Neural cell (in vitro differentiated cells): Measurements from ENCODE around the gene KRTAP19-6. TPM values are rescaled to one million over a fixed set of nuclear protein-coding genes. Genes with fewer than 3 reads are reported as not detected.

Experiments
- H2AFZ ChIP-seq: fragments of 200-600, 300-800 bp; sonication (generic), shearing (Covaris generic); 2 replicates; pipeline ENCODE4 v1.6.0; 2014; ENCODE audit warnings: low read depth, mild to moderate bottlenecking, antibody characterized with exemption, low read length, moderate library complexity
- H3F3A ChIP-seq: fragments of 200-600 bp; shearing (Covaris generic); 2 replicates; pipeline ENCODE4 v1.6.1; 2016; ENCODE audit warnings: mild to moderate bottlenecking, moderate library complexity, mixed read lengths, antibody characterized with exemption, low read length; ENCODE audit not compliant: insufficient read depth, poor library complexity, severe bottlenecking
- H3K27ac ChIP-seq: fragments of 200-600, 300-800 bp; sonication (generic), shearing (Covaris generic); 2 replicates; pipeline ENCODE4 v1.5.1; 2014; ENCODE audit warnings: mild to moderate bottlenecking, low read length, moderate library complexity
- H3K27me3 ChIP-seq: fragments of 300-800, 200-600 bp; sonication (generic), shearing (Covaris generic); 2 replicates; pipeline ENCODE4 v1.6.0; 2014; ENCODE audit warnings: mild to moderate bottlenecking, low read depth, low read length, moderate library complexity; ENCODE audit not compliant: insufficient read depth
- H3K36me3 ChIP-seq: fragments of 300-800, 200-600 bp; sonication (generic), shearing (Covaris generic); 2 replicates; pipeline ENCODE4 v1.5.1; 2014; ENCODE audit warnings: mild to moderate bottlenecking, antibody characterized with exemption, low read length, moderate library complexity; ENCODE audit not compliant: insufficient read depth
- H3K4me2 ChIP-seq: fragments of 300-800, 200-600 bp; sonication (generic), shearing (Covaris generic); 2 replicates; pipeline ENCODE4 v1.6.0; 2014; ENCODE audit warnings: mild to moderate bottlenecking, low read length
- H3K4me3 ChIP-seq: fragments of 300-800, 200-600 bp; sonication (generic), shearing (Covaris generic); 2 replicates; pipeline ENCODE4 v1.5.1; 2014; ENCODE audit warnings: mild to moderate bottlenecking, low read length, moderate library complexity
- H3K79me2 ChIP-seq: fragments of 200-600 bp; shearing (Covaris generic); replicated peaks from 2 replicates; pipeline ENCODE4 v1.6.0; 2014; ENCODE audit warnings: mild to moderate bottlenecking, low read length, moderate library complexity; ENCODE audit not compliant: insufficient read depth
- H3K9ac ChIP-seq: fragments of 300-800, 200-600 bp; sonication (generic), shearing (Covaris generic); 2 replicates; pipeline ENCODE4 v1.6.1; 2016; ENCODE audit warnings: mild to moderate bottlenecking, low read length, mixed read lengths
- H3K9me2 ChIP-seq: fragments of 200-600 bp; shearing (Covaris generic); 2 replicates; pipeline ENCODE4 v1.6.1; 2016; ENCODE audit warnings: mild to moderate bottlenecking, low read length, mixed read lengths; ENCODE audit not compliant: insufficient read depth
- H3K9me3 ChIP-seq: fragments of 200-600, 300-800 bp; sonication (generic), shearing (Covaris generic); 2 replicates; pipeline ENCODE4 v1.6.1; 2016; ENCODE audit warnings: mild to moderate bottlenecking, mixed run types, low read length, moderate library complexity, mixed read lengths
- H4K20me1 ChIP-seq: fragments of 200-600 bp; shearing (Covaris generic); 2 replicates; pipeline ENCODE4 v1.6.1; 2016; ENCODE audit warnings: mild to moderate bottlenecking, mixed run types; ENCODE audit not compliant: insufficient read depth
- EP300 ChIP-seq: fragments of 450-650 bp; conservative IDR thresholded peaks from 2 replicates; pipeline ENCODE4 v1.6.1; 2014; ENCODE audit warnings: antibody characterized with exemption, mild to moderate bottlenecking, moderate library complexity; ENCODE audit not compliant: poor library complexity, severe bottlenecking
- EZH2 ChIP-seq: fragments of 200-600, 300-800 bp; shearing (Covaris generic), sonication (generic); IDR thresholded peaks from 2 replicates; pipeline ENCODE4 v1.6.1; 2014; ENCODE audit warnings: antibody characterized with exemption, low read length, borderline replicate concordance, mild to moderate bottlenecking; ENCODE audit not compliant: insufficient read depth, poor library complexity, severe bottlenecking
- MXI1 ChIP-seq: fragments of 450-650 bp; conservative IDR thresholded peaks from 2 replicates; pipeline ENCODE4 v1.6.1; 2014; ENCODE audit warnings: antibody characterized with exemption, mild to moderate bottlenecking; ENCODE audit not compliant: poor library complexity, severe bottlenecking
- POLR2AphosphoS5 ChIP-seq: IDR thresholded peaks from 2 replicates; pipeline ENCODE4 v1.6.1; 2012
- RAD21 ChIP-seq: fragments of 450-650 bp; conservative IDR thresholded peaks from 2 replicates; pipeline ENCODE4 v1.6.1; 2014; ENCODE audit warnings: antibody characterized with exemption, mild to moderate bottlenecking, moderate library complexity
- SMC3 ChIP-seq: fragments of 450-650 bp; conservative IDR thresholded peaks from 2 replicates; pipeline ENCODE4 v1.6.1; 2014; ENCODE audit warnings: antibody characterized with exemption, mild to moderate bottlenecking, moderate library complexity; ENCODE audit not compliant: poor library complexity
- TAF1 ChIP-seq: IDR thresholded peaks from 2 replicates; pipeline ENCODE4 v1.6.1; 2012; ENCODE audit warnings: low read depth
- polyA plus RNA-seq: library from polyadenylated mRNA; depleted of rRNA; stranded (reverse); fragments of >200 nt; gene quantifications from 2 replicates; pipeline ENCODE4 v1.2.3, GENCODE V29; 2014
- TF ChIP-seq, protein P1 (sequence below): fragments of 450-650 bp; IDR thresholded peaks from 2 replicates; pipeline ENCODE4 v1.5.1; 2014; ENCODE audit warnings: antibody characterized with exemption, mild to moderate bottlenecking, moderate library complexity; ENCODE audit not compliant: poor library complexity, severe bottlenecking
- TF ChIP-seq, protein P2 (sequence below): IDR thresholded peaks from 2 replicates; pipeline ENCODE4 v1.6.1; 2012; ENCODE audit warnings: borderline replicate concordance

KRTAP19-6 gene
- polyA plus RNA-seq, 1 donor from 2014 or later: not detected

DNA sequence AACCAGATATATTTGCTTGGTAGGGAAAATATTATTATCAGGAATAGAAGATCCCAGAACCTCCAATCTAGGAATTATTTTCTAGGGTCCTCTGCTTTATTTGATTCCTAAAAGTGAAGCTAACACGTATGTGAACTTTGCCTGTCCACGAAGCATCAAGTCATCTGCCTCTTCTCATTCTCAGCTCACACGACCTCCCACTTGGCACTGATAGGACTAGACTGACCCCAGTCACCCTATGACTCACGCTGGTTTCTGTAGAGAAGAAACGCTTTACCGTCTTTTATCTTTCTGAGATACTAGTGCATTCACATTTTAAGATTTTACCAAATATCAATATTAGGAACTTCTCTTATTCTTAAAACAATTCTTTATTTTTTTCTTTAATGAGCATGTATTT, 21.4 kb upstream of the KRTAP19-6 start:
- no peak for TF ChIP-seq EZH2
- TF ChIP-seq, protein P1, sequence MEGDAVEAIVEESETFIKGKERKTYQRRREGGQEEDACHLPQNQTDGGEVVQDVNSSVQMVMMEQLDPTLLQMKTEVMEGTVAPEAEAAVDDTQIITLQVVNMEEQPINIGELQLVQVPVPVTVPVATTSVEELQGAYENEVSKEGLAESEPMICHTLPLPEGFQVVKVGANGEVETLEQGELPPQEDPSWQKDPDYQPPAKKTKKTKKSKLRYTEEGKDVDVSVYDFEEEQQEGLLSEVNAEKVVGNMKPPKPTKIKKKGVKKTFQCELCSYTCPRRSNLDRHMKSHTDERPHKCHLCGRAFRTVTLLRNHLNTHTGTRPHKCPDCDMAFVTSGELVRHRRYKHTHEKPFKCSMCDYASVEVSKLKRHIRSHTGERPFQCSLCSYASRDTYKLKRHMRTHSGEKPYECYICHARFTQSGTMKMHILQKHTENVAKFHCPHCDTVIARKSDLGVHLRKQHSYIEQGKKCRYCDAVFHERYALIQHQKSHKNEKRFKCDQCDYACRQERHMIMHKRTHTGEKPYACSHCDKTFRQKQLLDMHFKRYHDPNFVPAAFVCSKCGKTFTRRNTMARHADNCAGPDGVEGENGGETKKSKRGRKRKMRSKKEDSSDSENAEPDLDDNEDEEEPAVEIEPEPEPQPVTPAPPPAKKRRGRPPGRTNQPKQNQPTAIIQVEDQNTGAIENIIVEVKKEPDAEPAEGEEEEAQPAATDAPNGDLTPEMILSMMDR: no peak
- Histone ChIP-seq H3K27ac (no peak overlapping the region), H4K20me1 (no peaks in the 10 kb centered on the region), H3K79me2 (no peaks in the 10 kb centered on the region), H2AFZ (no peak overlapping the region), H3K27me3 (no peaks in the 10 kb centered on the region), H3K9me2 (no peaks in the 10 kb centered on the region), H3K9me3 (no peaks in the 10 kb centered on the region), H3K4me3 (no peak overlapping the region), H3K4me2 (no peak overlapping the region), H3K36me3 (no peaks in the 10 kb centered on the region), H3F3A (no peaks in the 10 kb centered on the region), H3K9ac (no peak overlapping the region)

DNA sequence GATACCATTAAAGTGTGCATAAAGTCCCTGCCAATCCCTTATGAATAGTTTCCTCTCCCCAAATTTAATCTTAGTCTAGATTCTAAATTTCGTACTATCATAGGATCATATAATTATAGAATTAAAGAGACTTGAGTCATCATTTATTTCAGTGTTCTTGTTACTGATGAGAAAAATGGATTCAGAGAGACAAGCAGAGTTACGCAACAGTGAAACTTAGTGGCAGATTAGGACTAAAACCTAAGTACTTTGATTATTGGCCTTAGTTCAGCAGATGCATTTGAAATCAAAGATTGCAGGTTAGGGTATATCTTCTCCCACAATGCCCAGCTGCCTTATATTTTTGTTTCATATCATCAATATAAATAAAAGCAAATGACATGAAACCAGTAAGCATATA, 20.3 kb upstream of the KRTAP19-6 start:
- no peak overlapping the region for H3K4me3 ChIP-seq
- no peaks in the 10 kb centered on the region for H3K27me3 ChIP-seq
- H4K20me1 ChIP-seq: no peaks in the 10 kb centered on the region
- no peaks in the 10 kb centered on the region for H3F3A ChIP-seq
- no peak for TF ChIP-seq SMC3
- TF ChIP-seq EZH2: no peak
- TF ChIP-seq EP300: no peak
- TF ChIP-seq RAD21: no peak
- TF ChIP-seq, protein P2, sequence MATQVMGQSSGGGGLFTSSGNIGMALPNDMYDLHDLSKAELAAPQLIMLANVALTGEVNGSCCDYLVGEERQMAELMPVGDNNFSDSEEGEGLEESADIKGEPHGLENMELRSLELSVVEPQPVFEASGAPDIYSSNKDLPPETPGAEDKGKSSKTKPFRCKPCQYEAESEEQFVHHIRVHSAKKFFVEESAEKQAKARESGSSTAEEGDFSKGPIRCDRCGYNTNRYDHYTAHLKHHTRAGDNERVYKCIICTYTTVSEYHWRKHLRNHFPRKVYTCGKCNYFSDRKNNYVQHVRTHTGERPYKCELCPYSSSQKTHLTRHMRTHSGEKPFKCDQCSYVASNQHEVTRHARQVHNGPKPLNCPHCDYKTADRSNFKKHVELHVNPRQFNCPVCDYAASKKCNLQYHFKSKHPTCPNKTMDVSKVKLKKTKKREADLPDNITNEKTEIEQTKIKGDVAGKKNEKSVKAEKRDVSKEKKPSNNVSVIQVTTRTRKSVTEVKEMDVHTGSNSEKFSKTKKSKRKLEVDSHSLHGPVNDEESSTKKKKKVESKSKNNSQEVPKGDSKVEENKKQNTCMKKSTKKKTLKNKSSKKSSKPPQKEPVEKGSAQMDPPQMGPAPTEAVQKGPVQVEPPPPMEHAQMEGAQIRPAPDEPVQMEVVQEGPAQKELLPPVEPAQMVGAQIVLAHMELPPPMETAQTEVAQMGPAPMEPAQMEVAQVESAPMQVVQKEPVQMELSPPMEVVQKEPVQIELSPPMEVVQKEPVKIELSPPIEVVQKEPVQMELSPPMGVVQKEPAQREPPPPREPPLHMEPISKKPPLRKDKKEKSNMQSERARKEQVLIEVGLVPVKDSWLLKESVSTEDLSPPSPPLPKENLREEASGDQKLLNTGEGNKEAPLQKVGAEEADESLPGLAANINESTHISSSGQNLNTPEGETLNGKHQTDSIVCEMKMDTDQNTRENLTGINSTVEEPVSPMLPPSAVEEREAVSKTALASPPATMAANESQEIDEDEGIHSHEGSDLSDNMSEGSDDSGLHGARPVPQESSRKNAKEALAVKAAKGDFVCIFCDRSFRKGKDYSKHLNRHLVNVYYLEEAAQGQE: no peak
- TF ChIP-seq, protein P1: no peak
- TF ChIP-seq TAF1: no peak
- no peak for TF ChIP-seq MXI1
- TF ChIP-seq POLR2AphosphoS5: no peak
- H3K4me2 ChIP-seq: no peak overlapping the region
- no peaks in the 10 kb centered on the region for H3K9me2 ChIP-seq
- H3K9ac ChIP-seq: no peak overlapping the region
- H2AFZ ChIP-seq: no peak overlapping the region
- peak overlapping the region; percentile 0 for H3K27ac ChIP-seq
- H3K36me3 ChIP-seq: no peaks in the 10 kb centered on the region
- no peaks in the 10 kb centered on the region for H3K9me3 ChIP-seq
- H3K79me2 ChIP-seq: no peaks in the 10 kb centered on the region
